Anterior cingulate cortex (tissue), 58 donors: ENCODE results near the gene JUP.

ENCODE experiments used
- DNase-seq, 58 donors: peaks; one replicate each; lab custom pipeline; 2025; lab: John Stamatoyannopoulos, UW

JUP gene

DNA sequence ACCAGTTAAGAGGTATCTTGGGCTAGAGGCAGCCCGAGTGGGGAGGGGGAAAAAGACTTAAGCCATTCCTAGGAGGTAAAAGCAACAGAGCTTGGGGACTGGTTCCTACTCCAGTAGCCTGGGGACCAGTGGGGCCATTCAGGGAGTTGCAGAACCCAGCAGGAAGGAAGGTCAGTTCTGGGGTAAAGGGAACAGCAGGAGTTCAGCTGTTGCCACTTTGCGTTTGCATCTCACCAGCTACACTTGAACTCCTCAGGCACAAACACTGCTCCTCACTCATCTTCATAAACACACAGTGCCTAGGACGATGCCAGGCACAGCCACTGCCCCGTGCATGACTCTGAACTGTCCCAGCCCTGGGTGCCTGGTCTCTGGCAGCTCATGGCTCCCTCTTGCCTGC, 56.0 kb downstream of the JUP start:
- no peak for DNase-seq

- DNase-seq, result no peak
These were observed 58.5 kb downstream of the JUP start for GRCh38 chr17:41728056-41728455.

DNA sequence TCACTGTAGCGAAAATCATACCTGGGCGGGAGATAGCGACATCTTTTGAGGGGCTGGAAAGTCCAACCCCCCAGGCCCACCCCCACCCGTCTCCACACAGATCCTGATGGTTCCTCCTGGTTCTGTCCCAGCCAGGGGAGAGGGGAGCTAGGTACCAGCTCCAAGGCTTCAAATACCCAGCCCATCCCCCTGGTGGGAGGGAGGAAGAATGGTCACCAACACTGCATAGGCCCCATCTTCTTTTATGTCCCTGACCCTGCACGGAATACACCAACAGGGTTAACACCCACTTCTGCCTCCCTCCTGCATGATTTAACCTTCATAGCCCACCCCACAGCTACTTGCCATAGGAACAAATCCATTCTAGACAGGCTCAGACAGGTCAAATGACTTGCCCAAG, 61.4 kb downstream of the JUP start:
- no peak for DNase-seq

DNA sequence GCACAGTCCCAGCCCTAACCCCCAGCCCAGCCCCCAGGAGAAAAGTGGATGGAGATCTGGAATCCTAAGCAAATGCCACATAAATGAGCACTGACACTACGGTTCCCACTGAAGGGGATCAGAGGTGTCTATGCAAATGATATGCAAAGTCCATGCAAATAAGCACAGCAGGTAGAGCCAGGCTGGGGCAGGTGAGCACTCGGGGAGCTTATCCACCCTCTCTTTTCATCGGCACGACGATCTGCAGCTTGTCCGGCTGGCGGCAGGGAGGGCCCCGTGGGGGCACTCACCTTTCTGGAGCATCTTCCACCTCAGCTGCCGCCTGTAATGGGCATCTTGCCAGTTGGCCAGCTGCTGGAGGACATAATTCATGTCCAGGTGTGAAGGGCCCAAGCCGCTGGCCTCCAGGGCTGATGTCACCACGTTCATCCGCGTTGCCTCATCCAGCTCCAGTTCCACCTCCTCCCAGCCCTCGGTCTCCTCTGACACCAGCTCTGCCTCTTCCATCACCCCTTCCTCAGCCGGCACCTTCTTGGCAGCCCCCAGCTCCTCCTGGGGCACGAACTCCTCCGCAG, 61.9 kb downstream of the JUP start:
- no peak for DNase-seq

- DNase-seq, result no peak
These were observed 62.6 kb downstream of the JUP start for GRCh38 chr17:41723801-41724475.

GRCh38 chr17:41722231-41722630, 64.3 kb downstream of the JUP start:
- no peak for DNase-seq

DNA sequence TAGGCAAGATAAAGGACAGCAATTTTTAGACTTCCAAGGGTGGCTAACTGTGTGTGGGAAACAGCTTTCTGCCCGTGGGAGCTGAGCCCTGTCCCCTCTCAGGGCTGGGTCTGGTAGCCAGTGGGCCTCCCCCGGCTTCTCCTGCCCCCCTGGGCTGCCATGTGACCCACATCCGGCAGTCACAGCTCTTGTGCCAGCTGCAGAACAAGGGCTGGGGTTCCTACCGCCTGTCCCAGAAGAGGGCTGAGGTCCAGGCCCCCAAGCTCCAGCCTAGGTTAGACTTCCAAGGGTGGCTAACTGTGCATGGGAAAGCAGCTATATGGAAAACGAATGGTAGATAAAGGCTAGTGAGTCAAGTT, 68.2 kb downstream of the JUP start:
- peak in 31 of 58 donors; percentile 6 to 56 (median 18) for DNase-seq

DNA sequence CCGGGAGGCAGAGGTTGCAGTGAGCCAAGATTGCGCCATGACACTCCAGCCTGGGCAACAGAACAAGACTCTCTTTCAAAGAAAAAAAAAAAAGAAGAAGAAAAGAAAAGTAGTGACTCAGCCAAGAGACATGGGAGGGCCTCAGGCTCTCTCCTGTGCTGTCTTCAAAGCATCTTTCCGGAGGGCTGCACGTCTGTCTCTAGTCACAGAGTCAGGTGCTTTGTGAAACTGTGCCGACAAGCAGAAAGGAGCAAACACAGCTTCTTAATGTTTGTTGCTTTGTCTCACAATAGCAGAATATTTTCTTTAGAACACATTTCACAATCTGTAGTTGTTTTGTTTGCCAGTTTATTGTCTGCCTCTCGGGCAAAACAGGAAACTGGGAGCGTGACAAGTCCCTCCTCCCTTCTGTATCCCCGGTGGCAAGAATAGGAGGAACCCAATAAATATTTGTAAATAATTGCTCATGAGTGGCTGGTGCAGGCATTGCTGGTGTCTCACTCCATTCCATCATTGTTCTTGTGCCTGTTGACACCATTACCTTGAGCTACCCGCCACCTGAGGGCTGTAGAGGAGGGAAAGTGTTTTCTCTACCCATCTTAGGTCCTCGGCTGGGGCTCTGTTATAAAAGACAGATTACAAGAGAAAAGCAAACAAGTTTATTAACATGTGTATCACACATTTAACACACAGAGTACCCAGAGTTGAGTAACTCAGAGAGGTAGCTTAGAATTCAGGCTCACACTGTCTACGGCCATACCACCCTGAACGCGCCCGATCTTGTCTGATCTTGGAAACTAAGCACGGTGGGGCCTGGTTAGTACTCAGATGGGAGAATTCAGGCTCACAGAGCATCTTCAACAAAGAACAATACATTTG, 68.9 kb downstream of the JUP start:
- DNase-seq, result peak in 7 of 58 donors; percentile 3 to 43 (median 22)

DNA sequence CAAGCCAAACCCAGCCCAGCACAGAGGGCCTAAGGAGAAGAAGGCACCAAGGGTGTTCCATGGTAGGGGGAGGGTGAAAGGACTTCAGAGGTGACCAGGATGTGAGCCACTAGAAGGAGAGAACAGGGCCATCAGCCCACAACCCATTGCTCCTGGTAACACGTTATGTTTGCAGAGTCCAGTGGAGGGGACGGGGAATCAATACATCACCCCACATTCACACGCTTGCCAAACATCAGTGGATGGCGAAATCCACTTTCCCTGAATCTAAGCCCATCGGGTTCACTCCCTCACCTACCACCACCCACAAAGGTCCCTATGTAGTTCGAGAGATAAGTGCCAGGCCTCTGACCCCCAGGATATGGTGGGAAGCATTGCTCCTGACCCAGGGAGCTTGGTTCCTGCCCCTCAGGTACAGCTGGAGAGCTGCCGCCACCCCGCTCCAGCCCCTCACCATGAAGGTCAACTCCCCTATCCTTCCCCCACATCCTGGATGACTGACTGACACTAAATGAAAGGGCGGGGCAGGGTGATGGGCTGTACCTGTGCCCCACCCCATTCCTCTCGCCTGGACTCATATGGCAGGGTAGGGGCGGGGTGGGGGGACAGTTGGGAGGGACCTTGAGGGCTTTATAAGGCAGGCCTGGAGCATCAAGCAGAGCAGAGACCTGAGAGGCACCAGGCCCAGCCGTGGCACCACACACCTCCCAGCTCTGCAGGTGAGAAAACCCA, 74.7 kb downstream of the JUP start, which contains the start of gene GAST:
GAST (plus strand) TSS at position 663 of the 732 bp plus-strand sequence. CDS start 3,106 bp downstream, outside the sequence.
- DNase-seq, result no peak

DNA sequence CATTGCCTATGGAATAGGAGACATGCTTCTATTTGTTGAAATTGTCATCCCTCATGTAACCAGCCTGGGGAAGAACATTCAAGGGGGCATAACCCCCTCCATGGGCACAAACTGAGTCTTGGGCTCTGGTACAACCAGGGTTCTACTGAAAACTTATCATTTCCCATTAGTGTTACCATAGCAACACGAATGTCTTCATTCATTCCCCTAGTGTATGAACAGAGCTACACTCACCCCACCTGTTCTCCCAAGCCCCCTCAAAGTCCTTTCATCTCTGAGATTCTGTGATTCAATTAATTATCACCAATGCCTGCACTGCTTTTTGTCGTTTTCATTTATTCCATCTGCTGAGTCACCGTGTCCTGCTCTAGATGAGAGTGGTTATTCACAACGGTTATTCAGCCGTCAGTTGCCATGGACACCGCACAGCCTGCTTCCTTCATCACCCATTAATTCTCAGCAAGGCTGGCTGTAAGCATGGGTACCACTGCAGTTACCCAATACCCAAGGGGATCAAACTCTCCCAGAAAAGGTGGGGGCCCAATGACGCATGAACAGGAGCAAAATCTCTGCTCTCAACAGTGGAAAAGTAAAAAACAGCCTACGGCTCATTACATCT, 75.9 kb downstream of the JUP start:
- DNase-seq, result peak in 51 of 58 donors; percentile 6 to 90 (median 60)

DNA sequence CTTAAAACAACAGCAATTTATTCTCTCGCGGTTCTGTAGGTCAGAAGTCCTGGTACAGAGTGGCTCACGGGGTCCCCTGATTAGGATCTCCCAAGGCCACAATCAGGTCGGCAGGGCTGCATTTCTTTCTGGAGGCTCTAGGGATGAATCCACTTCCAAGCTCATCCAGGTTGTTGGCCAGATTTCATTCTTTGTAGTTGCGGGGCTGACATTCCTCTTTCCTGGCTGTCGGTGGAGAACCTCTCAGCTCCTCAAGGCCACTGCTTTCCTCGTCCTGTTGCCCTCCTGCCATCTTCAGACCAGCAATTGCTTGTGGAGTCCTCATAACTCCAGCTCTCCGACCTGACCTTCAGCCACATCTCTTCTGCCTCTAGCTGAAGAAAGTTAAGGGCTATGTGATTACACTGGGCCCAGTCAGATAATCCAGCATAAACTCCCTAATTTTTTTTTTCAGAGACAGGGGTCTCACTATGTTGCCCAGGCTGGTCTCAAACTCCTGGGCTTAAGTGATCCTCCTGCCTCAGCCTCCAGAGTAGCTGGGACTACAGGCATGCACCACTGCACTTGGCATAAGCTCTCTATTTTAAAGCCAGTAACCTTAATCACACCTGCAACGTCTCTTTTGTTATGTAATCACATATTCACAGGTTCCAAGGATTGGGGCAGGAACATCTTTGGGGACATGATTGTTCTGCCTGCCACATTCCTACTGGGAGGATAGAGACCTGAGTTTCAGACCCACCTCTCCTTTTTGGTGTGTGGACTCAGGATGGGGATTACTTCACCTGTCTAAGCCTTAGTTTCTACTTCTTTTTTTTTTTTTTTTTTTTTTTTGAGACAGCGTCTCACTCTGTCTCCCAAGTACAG, 78.5 kb downstream of the JUP start:
- DNase-seq, result no peak

GRCh38 chr17:41705271-41705991, 81.1 kb downstream of the JUP start:
- peak in 2 of 58 donors; percentile 27 to 31 for DNase-seq
